Measurements from ENCODE around the gene FEV.
"Not testable (repeated sequence)": the region's sequence is repeated elsewhere in the genome, so short reads cannot be mapped to it uniquely, and the experiment has no call there.

Gene FEV

GRCh38 chr2:218963601-218964000, 21.4 kb downstream of the FEV start:
- FAIRE-seq, result no peak

GRCh38 chr2:218962859-218963492, 22.0 kb downstream of the FEV start:
- FAIRE-seq, result no peak

- FAIRE-seq, result no peak
Measured at GRCh38 chr2:218961651-218962570, 23.1 kb downstream of the FEV start.

GRCh38 chr2:218961229-218961628, 23.8 kb downstream of the FEV start:
- no peak for FAIRE-seq

- no peak for FAIRE-seq
Measured at GRCh38 chr2:218960309-218961165, 24.4 kb downstream of the FEV start.

- FAIRE-seq, result no peak
Measured at GRCh38 chr2:218959761-218960308, 25.1 kb downstream of the FEV start.

GRCh38 chr2:218959141-218959731, 25.7 kb downstream of the FEV start, which contains the start of gene CDK5R2:
TSS of gene CDK5R2 (plus strand) at chr2:218959666. CDS start at chr2:218959821, 155 bp downstream.
- FAIRE-seq, result no peak

GRCh38 chr2:218958276-218958675, 26.7 kb downstream of the FEV start:
- no peak for FAIRE-seq

- no peak for FAIRE-seq
Measured at GRCh38 chr2:218957671-218958070, 27.3 kb downstream of the FEV start.

- no peak for FAIRE-seq
Measured at GRCh38 chr2:218956039-218956438, 28.9 kb downstream of the FEV start.

- no peak for FAIRE-seq
Measured at GRCh38 chr2:218954541-218955300, 30.3 kb downstream of the FEV start.

GRCh38 chr2:218953366-218953954, 31.5 kb downstream of the FEV start:
- FAIRE-seq, result no peak

- no peak for FAIRE-seq
Measured at GRCh38 chr2:218952160-218952559, 32.8 kb downstream of the FEV start.

- FAIRE-seq, result no peak
Measured at GRCh38 chr2:218946621-218947020, 38.4 kb downstream of the FEV start.

GRCh38 chr2:218944759-218945404, 40.1 kb downstream of the FEV start:
- no peak for FAIRE-seq

- not testable (repeated sequence) for FAIRE-seq
Measured at GRCh38 chr2:218931751-218932150, 53.2 kb downstream of the FEV start.
